HG03571 (cell line): ENCODE data around the gene WHRN.

Experiments
- ATAC-seq: cut with Tn5 transposase; IDR thresholded peaks from one replicate; pipeline ENCODE4 v1.9.1; 2021; ENCODE audit not compliant: unreplicated experiment

Gene WHRN

DNA sequence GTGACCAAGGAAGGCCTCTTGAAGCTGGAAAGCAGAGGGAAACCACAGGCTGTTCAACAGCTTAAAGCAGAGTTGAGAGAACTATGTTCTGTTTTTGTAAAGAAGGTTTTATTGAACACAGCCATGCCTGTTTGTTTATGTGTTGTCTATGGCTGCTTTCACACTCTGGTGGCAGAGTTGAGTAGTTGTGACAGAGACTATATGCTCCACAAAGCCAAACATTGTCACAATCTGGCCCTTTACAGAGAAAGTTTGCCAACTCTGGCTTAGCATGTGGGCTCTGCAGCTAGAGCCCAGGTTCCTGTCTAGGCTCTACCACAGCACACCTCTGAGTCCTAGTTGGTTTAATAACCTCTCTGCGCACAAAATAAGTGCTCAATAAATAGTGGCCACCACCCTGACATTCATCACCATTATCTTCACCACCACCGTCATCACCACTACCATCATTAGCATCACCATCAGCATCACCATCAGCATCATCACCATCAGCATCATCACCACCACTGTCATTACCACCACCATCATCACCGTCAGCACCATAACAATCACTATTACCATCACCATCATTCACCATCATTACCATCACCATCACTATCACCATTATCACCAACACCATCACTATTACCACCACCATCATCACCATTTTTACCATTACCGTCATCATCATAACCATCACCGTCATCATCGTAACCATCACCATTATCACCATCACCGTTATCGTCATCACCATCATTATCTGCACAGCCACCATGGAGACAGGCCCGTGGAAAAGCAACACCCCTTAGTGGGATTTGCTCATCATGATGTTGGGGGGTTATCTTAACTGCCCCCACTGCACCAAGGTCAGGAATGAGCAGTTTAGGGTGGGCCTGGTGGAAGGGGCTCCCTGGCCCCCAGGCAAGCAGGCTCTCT lies 135.8 kb downstream of the WHRN start:
- ATAC-seq = no peak

DNA sequence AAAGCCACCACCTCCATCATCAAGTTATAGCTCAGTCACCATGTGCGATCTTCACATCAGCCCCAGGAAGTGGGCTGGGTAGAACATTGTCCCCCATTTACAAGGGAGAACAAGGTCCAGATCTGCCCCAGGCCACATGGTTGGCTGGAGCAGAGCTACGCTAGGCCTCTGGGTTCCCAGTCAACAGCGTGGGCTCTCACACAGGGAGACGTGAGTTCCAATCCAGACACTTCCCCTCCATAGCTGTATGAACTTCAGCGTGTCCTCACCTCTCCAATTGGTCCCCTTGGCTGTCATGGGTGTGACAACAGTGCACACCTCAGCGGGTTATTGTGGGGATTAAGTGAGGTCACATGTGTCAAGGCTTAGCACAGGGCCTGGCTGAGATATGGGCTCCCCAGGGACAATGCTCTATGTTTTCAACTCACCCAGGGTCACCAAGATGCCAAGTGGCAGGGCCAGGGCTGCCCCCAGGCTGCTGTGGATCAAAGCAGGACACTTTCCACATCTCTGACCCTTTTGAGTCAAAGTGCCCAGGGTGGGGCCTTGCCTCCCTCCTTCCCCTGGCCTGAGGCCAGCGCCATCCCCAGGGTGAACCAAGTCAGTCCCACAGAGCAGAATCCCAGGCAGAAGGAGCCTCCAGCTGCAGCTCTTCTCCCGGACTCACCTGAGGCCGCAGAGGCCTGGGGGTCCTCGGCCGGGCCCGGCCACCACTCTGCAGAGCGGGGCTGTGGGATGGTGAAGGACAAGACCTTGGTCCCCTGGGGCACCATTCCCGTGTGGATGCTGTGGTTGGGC lies 137.3 kb downstream of the WHRN start:
- ATAC-seq = no peak

DNA sequence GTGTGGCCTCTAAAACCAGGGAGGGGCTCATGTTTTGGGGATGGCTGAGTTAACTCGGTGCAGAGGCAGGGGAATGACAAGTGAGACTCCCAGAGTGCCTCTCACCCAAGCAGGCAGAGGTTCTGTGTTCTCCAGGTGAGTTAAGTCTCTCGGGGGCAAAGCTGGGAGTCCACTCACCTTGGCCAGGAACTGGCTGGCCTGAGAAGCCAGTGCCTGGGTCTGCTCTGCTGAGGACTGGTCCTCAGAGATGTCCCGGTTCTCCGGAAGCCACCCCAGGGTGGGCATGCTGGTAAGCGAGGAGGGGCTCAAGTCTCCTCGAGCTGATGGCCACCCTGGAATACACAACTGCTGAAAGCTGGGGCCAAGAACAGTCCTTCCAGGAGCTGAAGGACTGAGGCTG lies 137.9 kb downstream of the WHRN start:
- no peak for ATAC-seq

DNA sequence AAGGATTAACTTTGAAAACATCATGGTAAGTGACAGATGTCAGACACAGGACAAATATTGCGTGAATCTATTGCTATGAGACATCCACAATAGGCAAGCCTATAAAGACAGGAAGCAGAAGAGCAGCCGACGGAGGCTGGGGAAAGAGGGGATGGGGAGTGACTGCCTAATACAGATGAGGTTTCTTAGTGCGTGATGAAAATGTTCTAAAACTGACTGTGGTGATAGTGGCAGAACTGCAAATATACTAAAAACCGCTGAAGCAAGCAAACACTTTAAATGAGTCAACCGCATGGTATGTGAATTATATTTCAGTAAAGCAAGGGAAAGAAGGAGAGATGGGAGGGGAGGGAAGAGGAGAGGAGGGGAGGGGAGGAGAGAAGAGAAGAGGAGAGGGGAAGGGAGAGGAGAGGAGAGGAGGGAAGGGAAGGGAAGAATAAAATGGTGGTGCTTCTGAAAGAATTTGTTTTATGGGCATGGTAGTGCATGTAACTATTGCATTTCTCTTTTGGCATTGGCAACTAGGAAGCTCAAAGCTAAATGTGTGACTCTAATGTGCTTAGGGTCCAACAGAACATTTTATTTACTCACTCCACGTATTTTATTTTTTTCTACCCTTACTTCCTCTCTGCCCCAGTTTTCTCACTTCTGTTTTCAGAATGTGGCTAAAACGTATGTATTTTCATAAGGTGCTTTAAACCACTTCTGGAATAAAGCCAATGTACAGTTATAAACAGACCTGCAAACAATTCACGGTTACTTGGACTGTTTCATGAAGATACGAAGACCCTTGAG lies 138.7 kb downstream of the WHRN start:
- ATAC-seq = peak; percentile 49

GRCh38 chr9:114365194-114365593 lies 140.1 kb downstream of the WHRN start:
- ATAC-seq = no peak

GRCh38 chr9:114364134-114365041 lies 140.9 kb downstream of the WHRN start:
- no peak for ATAC-seq

GRCh38 chr9:114363424-114363823 lies 141.8 kb downstream of the WHRN start:
- ATAC-seq = no peak

- no peak for ATAC-seq
Observed at GRCh38 chr9:114362394-114362793, 142.9 kb downstream of the WHRN start.

DNA sequence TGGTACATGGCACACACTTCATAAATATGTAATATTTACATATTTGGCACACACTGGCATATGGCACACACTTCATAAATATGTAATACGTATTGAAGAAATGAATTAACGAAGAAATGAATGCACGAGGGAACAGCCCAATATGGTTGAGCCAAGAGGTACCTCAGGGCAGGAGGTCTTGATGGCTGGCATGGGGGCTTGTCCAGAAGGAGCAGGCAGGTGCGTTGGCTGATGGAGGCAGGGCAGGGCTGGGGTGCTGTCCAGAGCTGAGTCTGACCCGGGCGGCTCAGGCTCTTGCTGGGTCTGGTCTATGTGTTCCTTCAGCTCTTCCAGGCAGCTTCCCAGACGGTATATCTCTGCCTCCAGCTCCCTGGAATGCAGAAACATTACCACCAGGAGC lies 143.7 kb downstream of the WHRN start:
- no peak for ATAC-seq

GRCh38 chr9:114359801-114360200 lies 145.5 kb downstream of the WHRN start:
- no peak for ATAC-seq

DNA sequence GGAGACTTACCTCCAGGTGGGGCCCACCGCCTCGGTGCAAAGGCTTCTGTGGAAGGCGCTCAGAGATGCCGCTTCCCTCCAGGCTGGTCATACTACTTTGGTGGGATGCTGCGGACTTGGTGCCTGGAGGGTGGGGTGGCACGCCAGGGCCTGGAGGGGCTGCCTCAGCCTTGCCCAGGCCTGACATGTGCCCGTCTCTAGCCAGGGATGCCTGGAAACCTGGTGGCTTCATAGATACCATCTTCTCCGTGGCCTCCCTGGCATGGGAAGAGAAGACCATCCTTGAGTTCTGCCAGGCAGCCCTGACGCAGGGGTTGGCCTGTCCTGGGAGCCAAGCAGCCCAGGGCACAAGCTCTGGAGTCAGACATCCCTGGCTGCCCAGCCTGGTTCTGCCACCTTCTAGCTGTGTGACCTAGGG lies 147.4 kb downstream of the WHRN start:
- no peak for ATAC-seq

- no peak for ATAC-seq
Observed at GRCh38 chr9:114357360-114357759, 147.9 kb downstream of the WHRN start.

DNA sequence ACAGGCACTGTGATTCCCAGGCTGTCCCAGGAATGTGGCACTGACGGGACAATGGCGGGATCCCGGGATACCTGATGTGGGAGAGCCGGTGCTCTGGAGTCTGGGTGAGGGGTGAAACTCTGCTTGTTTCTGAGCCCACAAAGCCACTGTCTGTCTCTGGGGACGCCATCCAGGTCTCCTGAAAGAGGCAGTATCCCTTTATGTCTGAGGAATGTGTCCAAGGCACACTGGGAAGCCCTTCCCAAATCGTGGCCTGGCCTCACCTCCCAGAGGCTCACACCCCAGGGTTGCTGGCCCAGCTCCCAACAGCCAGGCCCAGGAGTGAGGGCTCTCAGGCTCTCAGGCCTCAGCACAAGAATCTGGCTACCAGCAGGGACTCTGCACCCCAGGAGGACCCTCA lies 148.5 kb downstream of the WHRN start:
- ATAC-seq = no peak

GRCh38 chr9:114355821-114356220 lies 149.5 kb downstream of the WHRN start:
- no peak for ATAC-seq
